Fibroblast of skin of abdomen (primary cell): ENCODE data around the gene NCKAP1. TPM values are rescaled to one million over a fixed set of nuclear protein-coding genes. Genes with fewer than 3 reads are reported as not detected.
"Not testable (repeated sequence)": the region's sequence is repeated elsewhere in the genome, so short reads cannot be mapped to it uniquely, and the experiment has no call there.

Source experiments
- DNase-seq: peaks from one replicate; pipeline ENCODE4 v3.0.0-alpha.2; 2013
- polyA plus RNA-seq, 2 experiments: library from polyadenylated mRNA; unstranded; fragments of 120-200 nt; gene quantifications; one replicate each; pipeline ENCODE4 v1.2.1, GENCODE V29; 2013; ENCODE audit not compliant: insufficient read length in 2 of 2

The NCKAP1 gene, protein sequence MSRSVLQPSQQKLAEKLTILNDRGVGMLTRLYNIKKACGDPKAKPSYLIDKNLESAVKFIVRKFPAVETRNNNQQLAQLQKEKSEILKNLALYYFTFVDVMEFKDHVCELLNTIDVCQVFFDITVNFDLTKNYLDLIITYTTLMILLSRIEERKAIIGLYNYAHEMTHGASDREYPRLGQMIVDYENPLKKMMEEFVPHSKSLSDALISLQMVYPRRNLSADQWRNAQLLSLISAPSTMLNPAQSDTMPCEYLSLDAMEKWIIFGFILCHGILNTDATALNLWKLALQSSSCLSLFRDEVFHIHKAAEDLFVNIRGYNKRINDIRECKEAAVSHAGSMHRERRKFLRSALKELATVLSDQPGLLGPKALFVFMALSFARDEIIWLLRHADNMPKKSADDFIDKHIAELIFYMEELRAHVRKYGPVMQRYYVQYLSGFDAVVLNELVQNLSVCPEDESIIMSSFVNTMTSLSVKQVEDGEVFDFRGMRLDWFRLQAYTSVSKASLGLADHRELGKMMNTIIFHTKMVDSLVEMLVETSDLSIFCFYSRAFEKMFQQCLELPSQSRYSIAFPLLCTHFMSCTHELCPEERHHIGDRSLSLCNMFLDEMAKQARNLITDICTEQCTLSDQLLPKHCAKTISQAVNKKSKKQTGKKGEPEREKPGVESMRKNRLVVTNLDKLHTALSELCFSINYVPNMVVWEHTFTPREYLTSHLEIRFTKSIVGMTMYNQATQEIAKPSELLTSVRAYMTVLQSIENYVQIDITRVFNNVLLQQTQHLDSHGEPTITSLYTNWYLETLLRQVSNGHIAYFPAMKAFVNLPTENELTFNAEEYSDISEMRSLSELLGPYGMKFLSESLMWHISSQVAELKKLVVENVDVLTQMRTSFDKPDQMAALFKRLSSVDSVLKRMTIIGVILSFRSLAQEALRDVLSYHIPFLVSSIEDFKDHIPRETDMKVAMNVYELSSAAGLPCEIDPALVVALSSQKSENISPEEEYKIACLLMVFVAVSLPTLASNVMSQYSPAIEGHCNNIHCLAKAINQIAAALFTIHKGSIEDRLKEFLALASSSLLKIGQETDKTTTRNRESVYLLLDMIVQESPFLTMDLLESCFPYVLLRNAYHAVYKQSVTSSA
- polyA plus RNA-seq (2013, experiment 1 of 2; ENCODE audit: insufficient read length) = 152 TPM
- polyA plus RNA-seq (2013, experiment 2 of 2; ENCODE audit: insufficient read length) = 156 TPM

GRCh38 chr2:183038341-183039300 is at the start of gene NCKAP1:
NCKAP1 (minus strand) TSS chr2:183038457; CDS start chr2:183038099, 358 bp downstream.
- DNase-seq = peak; percentile 89

DNA sequence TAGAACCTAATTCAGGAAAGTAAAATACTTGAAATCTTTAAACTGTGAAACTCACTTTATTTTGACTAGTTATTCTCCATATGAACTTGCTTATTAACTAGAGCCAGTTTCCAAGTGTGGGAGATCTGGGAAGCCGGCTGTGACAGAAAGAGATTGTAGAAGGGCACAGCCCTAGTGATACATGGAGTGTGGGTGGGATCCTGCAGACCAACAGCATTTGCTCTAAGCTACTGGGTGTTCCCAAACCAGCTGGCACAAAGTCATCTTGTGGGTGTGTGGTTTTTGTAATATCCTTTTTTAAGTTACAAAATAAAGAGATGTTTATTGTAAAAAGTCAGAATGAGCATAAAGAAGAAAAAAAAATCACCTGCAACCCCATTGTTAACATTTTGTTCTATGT is 43.7 kb upstream of the NCKAP1 start:
- DNase-seq = no peak

DNA sequence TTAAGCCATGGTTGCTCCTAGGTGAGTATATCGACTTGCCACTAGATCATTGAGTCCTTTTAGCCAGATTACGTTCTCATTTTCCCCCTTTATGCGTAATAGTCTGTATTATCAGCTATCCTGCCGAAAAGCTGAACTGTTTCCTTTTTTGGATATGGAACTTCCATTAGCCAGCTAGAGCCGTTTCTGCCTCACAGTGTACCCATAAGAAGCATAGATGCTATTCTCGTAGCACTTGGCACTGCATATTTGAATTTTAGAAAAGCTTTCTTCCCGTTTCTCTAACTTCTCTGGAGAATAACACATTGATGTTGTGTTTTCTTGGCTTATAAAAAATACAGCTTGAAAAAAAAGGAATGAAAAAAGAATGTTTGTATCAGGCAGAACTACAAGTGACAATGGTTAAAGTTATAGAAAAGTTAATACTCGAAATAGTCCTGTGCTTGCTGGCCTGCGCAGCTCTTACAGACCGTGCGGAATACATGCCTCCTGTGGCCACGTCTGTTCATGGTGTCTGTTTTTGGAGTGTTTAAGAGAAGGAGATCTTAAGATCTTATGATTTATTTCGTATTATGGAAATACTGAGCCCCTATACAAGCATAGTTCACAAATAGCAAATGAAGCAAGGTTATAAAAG is 41.0 kb upstream of the NCKAP1 start:
- no peak for DNase-seq

DNA sequence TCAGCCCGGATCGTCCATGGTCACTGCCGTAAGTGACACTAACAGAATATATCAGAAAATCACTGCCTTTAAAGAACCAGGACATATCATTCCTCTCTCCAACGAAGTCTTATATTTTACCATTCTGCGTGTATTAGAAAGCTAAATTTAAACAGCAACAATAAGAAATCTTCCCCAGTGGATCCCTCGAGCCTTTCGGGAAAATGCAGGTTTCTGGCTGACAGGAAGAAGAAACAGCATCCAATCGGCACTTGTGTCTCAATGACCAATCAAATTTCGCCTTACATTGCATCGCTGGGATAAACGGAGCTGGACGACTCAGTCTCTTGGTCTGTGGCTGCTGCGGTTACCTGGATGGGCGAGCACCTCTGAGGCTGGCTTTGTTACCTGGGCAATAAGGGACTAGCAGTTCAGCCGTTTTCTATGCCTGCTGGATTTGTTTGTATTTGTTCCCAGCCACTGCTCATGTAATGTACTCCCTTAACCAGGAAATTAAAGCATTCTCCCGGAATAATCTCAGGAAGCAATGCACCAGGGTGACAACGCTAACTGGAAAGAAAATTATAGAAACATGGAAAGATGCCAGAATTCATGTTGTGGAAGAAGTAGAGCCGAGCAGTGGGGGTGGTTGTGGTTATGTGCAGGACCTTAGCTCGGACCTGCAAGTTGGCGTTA is 40.3 kb upstream of the NCKAP1 start, which contains the start of gene DUSP19:
DUSP19 (plus strand) TSS at position 284 of the 675 bp plus-strand sequence; CDS start at position 471, 187 bp downstream.
- DNase-seq = peak; percentile 90

- no peak for DNase-seq
Measured at GRCh38 chr2:183078163-183078463, 39.9 kb upstream of the NCKAP1 start.

GRCh38 chr2:183072177-183072576 is 33.9 kb upstream of the NCKAP1 start:
- no peak for DNase-seq

GRCh38 chr2:183070942-183071844 is 32.9 kb upstream of the NCKAP1 start:
- DNase-seq = peak; percentile 27

GRCh38 chr2:183069174-183069573 is 30.9 kb upstream of the NCKAP1 start:
- DNase-seq = no peak

- DNase-seq = no peak
Measured at GRCh38 chr2:183068561-183068960, 30.3 kb upstream of the NCKAP1 start.

DNA sequence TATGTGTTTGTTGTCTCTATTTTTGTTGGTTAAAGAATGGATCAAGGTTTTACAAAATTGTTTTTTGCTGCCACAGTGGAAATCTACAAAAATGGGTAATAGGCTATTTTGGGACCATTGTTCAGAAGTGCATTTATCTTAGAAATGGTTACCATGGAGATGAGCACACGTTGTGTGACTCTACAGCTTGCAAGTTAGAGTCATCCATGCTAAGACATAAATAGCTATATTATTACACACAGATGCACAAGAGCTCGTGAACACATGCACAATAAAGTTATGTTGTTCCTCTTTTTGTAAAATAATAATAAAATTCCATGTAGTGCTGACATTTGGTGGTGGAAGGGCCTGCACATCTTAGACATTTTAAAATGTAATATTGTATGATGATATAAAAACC is 24.8 kb upstream of the NCKAP1 start:
- peak; percentile 48 for DNase-seq

GRCh38 chr2:183060571-183061231 is 22.4 kb upstream of the NCKAP1 start:
- no peak for DNase-seq

DNA sequence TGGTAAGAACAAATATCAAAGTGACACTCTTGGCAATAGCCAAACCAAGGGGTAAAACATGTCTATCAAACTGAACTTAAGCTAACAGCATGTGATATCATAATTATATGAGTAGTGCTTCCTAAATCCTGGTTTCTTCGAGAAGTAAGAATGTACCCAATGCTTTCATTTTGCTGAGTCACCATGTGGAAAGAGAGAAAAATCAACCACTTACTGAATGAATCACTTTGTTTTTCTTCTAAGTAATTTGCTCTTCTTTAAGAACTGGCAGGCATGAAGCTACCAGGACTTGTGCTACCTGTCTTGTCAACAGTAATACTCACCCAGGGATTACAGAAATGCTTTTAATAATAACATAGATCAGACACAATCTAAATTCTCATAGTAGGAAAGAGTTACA is 21.3 kb upstream of the NCKAP1 start:
- peak; percentile 78 for DNase-seq

DNA sequence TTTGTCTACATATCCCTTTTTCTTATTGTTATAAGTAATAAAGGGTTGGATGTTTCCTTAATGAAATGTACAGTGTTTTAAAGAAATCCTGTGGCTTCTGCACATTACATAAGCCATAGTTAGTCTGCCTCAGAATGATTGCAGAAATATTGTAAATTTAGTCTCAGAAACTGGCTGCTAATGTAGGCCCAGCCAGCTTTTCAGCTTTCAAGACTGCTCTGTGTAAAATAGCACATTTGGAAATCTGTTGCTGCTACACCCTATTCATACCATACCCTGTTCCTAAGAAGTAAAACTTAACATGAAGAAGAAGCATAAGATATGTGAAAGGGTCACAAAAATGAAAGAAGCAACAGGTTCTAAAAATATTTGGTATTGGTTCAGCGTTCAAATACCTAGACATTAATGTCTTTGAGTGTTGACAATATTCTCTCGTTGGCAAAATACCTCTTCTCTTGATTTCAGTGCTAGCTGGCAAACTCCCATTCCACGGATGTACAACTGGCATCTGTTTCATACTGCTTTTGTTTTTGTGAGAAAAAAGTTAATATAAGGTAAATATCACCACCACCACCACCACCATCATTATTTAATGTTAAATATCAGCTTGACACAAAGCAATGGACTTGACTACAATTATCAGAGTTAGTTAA is 19.2 kb upstream of the NCKAP1 start:
- no peak for DNase-seq

GRCh38 chr2:183049420-183049819 is 11.2 kb upstream of the NCKAP1 start:
- no peak for DNase-seq

GRCh38 chr2:183047486-183048125 is 9.3 kb upstream of the NCKAP1 start:
- not testable (repeated sequence) for DNase-seq

- DNase-seq = not testable (repeated sequence)
Measured at GRCh38 chr2:183043580-183043979, 5.3 kb upstream of the NCKAP1 start.

DNA sequence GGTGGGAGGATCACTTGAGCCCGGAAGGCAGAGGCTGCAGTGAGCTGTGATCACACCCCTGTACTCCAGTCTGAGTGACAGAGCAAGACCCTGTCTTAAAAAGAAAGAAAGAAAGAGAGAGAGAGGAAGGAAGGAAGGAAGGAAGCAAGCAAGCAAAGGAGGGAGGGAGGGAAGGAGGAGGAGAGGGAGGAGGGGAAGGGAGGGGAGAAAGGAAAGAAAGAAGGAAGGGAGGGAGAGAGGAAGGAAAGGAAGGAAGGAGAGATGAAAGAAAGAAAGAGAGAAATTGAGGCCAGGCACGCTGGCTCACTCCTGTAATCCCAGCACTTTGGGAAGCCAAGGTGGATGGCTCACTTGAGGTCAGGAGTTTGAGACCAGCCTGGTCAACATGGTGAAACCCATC is 2.3 kb upstream of the NCKAP1 start:
- DNase-seq = no peak
